Memory B cell (primary cell): ENCODE results near the gene CDKN1C.

ENCODE experiments used
- ATAC-seq: fragments of 150-1000 bp; cut with Tn5 transposase; 2 replicates; pipeline ENCODE4 v1.10.0; 2021; ENCODE audit warnings: low read depth, mild to moderate bottlenecking, moderate library complexity
- DNase-seq, 2 donors: peaks; one replicate each; pipeline ENCODE4 v3.0.0; 2022; ENCODE audit warnings: low spot score in 2 of 2
- H3K27ac Mint-ChIP-seq: one replicate; pipeline ENCODE4 v1.8.0; 2022; ENCODE audit warnings: mild to moderate bottlenecking, moderate library complexity, mixed read lengths
- H3K27me3 Mint-ChIP-seq: one replicate; pipeline ENCODE4 v1.8.0; 2022; ENCODE audit warnings: mixed read lengths
- H3K36me3 Mint-ChIP-seq: one replicate; pipeline ENCODE4 v1.8.0; 2022; ENCODE audit warnings: mild to moderate bottlenecking, mixed read lengths
- H3K4me1 Mint-ChIP-seq: one replicate; pipeline ENCODE4 v1.8.0; 2022; ENCODE audit warnings: mixed read lengths
- H3K4me3 Mint-ChIP-seq: one replicate; pipeline ENCODE4 v1.8.0; 2022; ENCODE audit warnings: mild to moderate bottlenecking, moderate library complexity, mixed read lengths
- H3K9me3 Mint-ChIP-seq: one replicate; pipeline ENCODE4 v1.8.0; 2022; ENCODE audit warnings: mixed read lengths

Gene CDKN1C

DNA sequence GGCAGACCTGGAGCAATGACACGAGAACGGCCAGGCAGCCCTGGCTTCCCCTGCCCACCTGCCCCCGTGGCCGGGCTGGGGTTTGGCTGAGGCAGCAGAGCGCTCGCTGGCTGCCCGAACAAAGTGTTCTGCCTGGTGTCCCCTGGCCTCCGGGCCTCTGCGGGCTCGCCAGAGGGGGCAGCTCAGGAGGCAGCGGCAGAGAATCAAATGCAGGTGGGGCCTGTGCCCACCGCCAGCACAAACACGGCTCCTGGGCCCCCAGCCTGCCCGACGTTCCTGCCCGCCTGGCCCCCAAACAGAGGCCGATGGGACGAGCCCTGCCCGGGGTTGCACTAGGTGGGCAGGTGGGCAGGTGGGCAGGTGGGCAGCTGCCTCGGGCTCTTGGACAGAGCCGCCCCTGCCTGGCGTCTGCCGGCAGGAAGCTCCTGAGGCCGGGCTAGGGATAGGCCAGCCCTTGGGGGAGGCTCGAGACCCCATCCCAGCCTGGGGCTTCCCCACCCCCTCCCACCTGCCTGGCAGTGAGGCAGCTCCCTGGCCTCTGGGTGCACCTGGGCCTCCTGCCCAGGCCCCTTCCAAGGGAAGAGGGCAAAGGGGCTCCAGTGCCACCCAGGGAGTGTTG, 46.8 kb downstream of the CDKN1C start:
- no peak overlapping the region for H3K27ac Mint-ChIP-seq
- peaks cover 7% of the 10 kb centered on the region for H3K4me1 Mint-ChIP-seq
- H3K27me3 Mint-ChIP-seq = no peaks in the 10 kb centered on the region
- H3K4me3 Mint-ChIP-seq = no peak overlapping the region
- ATAC-seq (no peak), DNase-seq (no peak)
- peaks cover 10% of the 10 kb centered on the region for H3K36me3 Mint-ChIP-seq
- no peaks in the 10 kb centered on the region for H3K9me3 Mint-ChIP-seq

- no peak for DNase-seq
- H3K9me3 Mint-ChIP-seq = no peaks in the 10 kb centered on the region
- H3K4me1 Mint-ChIP-seq = peaks cover 7% of the 10 kb centered on the region
- H3K27me3 Mint-ChIP-seq = no peaks in the 10 kb centered on the region
- no peak overlapping the region for H3K27ac Mint-ChIP-seq
- H3K36me3 Mint-ChIP-seq = peaks cover 10% of the 10 kb centered on the region
- H3K4me3 Mint-ChIP-seq = no peak overlapping the region
- ATAC-seq = no peak
Measured at GRCh38 chr11:2838091-2838490, 47.5 kb downstream of the CDKN1C start.

DNA sequence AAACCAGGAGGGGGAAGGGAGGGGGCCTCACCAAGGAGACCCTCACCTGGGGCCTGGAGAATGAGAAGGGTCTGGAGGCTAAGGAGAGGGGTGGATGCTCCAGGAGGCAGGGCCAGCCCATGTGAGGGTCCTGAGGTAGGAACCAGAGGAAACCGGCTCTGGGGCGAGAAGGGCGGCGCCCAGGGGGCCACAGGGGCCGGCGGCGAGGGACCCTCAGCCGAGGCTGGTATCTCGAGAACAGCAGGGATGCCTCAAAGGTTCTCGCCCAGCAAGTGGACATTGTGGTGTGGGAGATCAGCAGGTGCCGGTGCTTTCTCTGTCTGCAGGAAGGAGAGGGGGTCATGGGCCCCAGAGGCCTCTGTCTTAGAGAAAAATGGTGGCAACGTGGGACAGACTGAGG, 47.9 kb downstream of the CDKN1C start:
- ATAC-seq = no peak
- Mint-ChIP-seq H3K27me3 (no peaks in the 10 kb centered on the region), H3K36me3 (peaks cover 10% of the 10 kb centered on the region), H3K4me1 (peaks cover 7% of the 10 kb centered on the region), H3K9me3 (no peaks in the 10 kb centered on the region), H3K27ac (no peak overlapping the region), H3K4me3 (no peak overlapping the region)
- DNase-seq = no peak

DNA sequence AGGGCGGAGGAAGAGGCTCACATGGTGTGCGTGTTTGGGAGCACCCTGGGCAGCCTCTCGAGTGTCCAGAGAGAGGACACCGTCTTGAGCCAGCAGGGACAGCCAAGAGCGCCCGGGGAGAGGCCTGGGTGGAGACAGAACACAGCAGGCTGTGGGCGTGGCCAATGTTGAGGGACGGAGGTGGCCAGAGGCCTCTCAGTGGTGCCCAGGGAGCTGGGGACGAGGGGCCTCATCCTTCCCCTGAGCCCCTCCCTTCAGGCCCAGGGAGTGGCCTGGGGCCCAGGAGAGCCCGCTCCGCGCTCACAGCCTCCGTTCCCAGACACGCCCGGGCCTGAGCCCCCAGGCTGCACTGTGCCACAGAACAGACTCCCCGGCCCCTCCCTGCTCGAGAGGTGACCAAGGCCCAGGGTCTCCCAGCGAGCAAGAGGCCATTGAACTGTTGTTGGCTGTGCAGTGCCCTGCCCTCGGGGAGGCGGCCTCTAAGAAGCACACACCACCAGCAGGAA, 48.4 kb downstream of the CDKN1C start:
- ATAC-seq (no peak), DNase-seq (no peak)
- no peaks in the 10 kb centered on the region for H3K9me3 Mint-ChIP-seq
- H3K36me3 Mint-ChIP-seq = peaks cover 10% of the 10 kb centered on the region
- no peaks in the 10 kb centered on the region for H3K27me3 Mint-ChIP-seq
- peaks cover 7% of the 10 kb centered on the region for H3K4me1 Mint-ChIP-seq
- H3K27ac Mint-ChIP-seq = no peak overlapping the region
- no peak overlapping the region for H3K4me3 Mint-ChIP-seq

- no peak for ATAC-seq
- H3K4me1 Mint-ChIP-seq = peaks cover 7% of the 10 kb centered on the region
- H3K4me3 Mint-ChIP-seq = no peak overlapping the region
- peaks cover 9% of the 10 kb centered on the region for H3K36me3 Mint-ChIP-seq
- no peaks in the 10 kb centered on the region for H3K9me3 Mint-ChIP-seq
- no peaks in the 10 kb centered on the region for H3K27me3 Mint-ChIP-seq
- no peak for DNase-seq
- peak overlapping the region; percentile 78 for H3K27ac Mint-ChIP-seq
Measured at GRCh38 chr11:2836315-2837095, 49.1 kb downstream of the CDKN1C start.

- no peak for DNase-seq
- no peaks in the 10 kb centered on the region for H3K27me3 Mint-ChIP-seq
- peak overlapping the region; percentile 78 for H3K27ac Mint-ChIP-seq
- no peak overlapping the region for H3K4me3 Mint-ChIP-seq
- H3K9me3 Mint-ChIP-seq = no peaks in the 10 kb centered on the region
- peaks cover 7% of the 10 kb centered on the region for H3K4me1 Mint-ChIP-seq
- ATAC-seq = no peak
- peaks cover 9% of the 10 kb centered on the region for H3K36me3 Mint-ChIP-seq
Measured at GRCh38 chr11:2835751-2836150, 49.8 kb downstream of the CDKN1C start.

DNA sequence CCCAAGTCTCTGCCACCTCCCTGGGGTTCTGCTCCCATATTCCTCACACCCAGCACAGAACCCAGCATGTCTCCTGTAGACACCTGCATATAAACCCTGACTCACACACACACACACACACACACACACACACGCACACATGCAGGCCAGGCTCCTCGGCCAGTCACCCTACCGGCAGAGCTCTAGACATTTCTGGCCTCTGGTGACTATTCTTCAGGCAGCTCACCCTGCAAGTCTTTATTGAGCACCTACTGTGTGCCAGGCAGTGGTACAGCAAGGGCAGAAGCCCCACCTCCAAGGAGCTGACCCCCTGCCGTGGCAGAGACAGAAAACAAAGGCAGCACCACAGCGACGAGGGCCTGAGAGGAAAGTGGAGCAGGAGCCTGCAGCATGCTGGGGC, 50.3 kb downstream of the CDKN1C start:
- Mint-ChIP-seq H3K27me3 (no peaks in the 10 kb centered on the region), H3K36me3 (peaks cover 13% of the 10 kb centered on the region), H3K4me1 (peaks cover 7% of the 10 kb centered on the region), H3K4me3 (no peak overlapping the region), H3K9me3 (no peaks in the 10 kb centered on the region), H3K27ac (no peak overlapping the region)
- DNase-seq = no peak
- ATAC-seq = no peak

- Mint-ChIP-seq H3K36me3 (peaks cover 14% of the 10 kb centered on the region), H3K27ac (no peak overlapping the region), H3K4me1 (peaks cover 7% of the 10 kb centered on the region), H3K4me3 (no peak overlapping the region), H3K27me3 (no peaks in the 10 kb centered on the region), H3K9me3 (no peaks in the 10 kb centered on the region)
- ATAC-seq (no peak), DNase-seq (no peak)
Measured at GRCh38 chr11:2834503-2835273, 50.9 kb downstream of the CDKN1C start.

GRCh38 chr11:2833716-2834502, 51.7 kb downstream of the CDKN1C start:
- H3K9me3 Mint-ChIP-seq = no peaks in the 10 kb centered on the region
- peaks cover 10% of the 10 kb centered on the region for H3K4me1 Mint-ChIP-seq
- ATAC-seq (no peak), DNase-seq (no peak)
- H3K36me3 Mint-ChIP-seq = peaks cover 18% of the 10 kb centered on the region
- no peaks in the 10 kb centered on the region for H3K27me3 Mint-ChIP-seq
- no peak overlapping the region for H3K4me3 Mint-ChIP-seq
- H3K27ac Mint-ChIP-seq = no peak overlapping the region
